CD14-positive monocyte (primary cell): Measurements from ENCODE around the gene ANKRD29. TPM values are rescaled to one million over a fixed set of nuclear protein-coding genes. Genes with fewer than 3 reads are reported as not detected.

Experiments
- DNase-seq, 3 donors: peaks; one replicate each; pipeline ENCODE4 v3.0.0-alpha.2; 2011 to 2022
- H2AFZ ChIP-seq: 2 replicates; pipeline ENCODE4 v1.6.0; 2012; ENCODE audit warnings: mild to moderate bottlenecking, low read depth, low read length, inconsistent platforms; ENCODE audit not compliant: insufficient read depth, poor library complexity, severe bottlenecking
- H3K27ac ChIP-seq, 2 donors: 1 replicate in 1 of 2; 2 replicates in 1 of 2; pipeline ENCODE4 v1.5.1; 2012 to 2013; ENCODE audit warnings: low read length in 2 of 2, control low read depth in 1 of 2, inconsistent platforms in 1 of 2, low read depth in 1 of 2, mild to moderate bottlenecking in 1 of 2
- H3K27me3 ChIP-seq, 2 donors: one replicate each; pipeline versions ENCODE4 v1.6.0 to v1.6.1; 2011 to 2013; ENCODE audit warnings: low read length in 2 of 2; ENCODE audit not compliant: control insufficient read depth in 2 of 2, insufficient read depth in 2 of 2
- H3K36me3 ChIP-seq, 2 donors: replicated peaks in 1 of 2; 1 replicate in 1 of 2; 2 replicates in 1 of 2; pipeline versions ENCODE4 v1.5.1 to v1.6.1; 2012 to 2013; ENCODE audit warnings: low read length in 2 of 2, control low read depth in 1 of 2, inconsistent platforms in 1 of 2, mild to moderate bottlenecking in 1 of 2; ENCODE audit not compliant: insufficient read depth in 2 of 2, control insufficient read depth in 1 of 2
- H3K4me1 ChIP-seq, 2 donors: 1 replicate in 1 of 2; 2 replicates in 1 of 2; pipeline versions ENCODE4 v1.5.1 to v1.6.1; 2012 to 2013; ENCODE audit warnings: low read length in 2 of 2, control low read depth in 1 of 2, inconsistent platforms in 1 of 2, mild to moderate bottlenecking in 1 of 2, moderate library complexity in 1 of 2; ENCODE audit not compliant: insufficient read depth in 2 of 2, control insufficient read depth in 1 of 2
- H3K4me2 ChIP-seq: replicated peaks from 2 replicates; pipeline ENCODE3; 2012; ENCODE audit warnings: low read length, moderate library complexity, mild to moderate bottlenecking; ENCODE audit not compliant: poor library complexity, severe bottlenecking; ENCODE audit errors: extremely low read depth
- H3K4me3 ChIP-seq, 3 experiments: fragments of 200-600 bp in 1 of 3; sonication (generic) in 1 of 3; replicated peaks in 1 of 3; 1 replicate in 2 of 3; 2 replicates in 1 of 3; pipeline ENCODE4 v1.5.1; 2011 to 2013; ENCODE audit warnings: low read length in 3 of 3, mild to moderate bottlenecking in 3 of 3, control low read depth in 2 of 3, low read depth in 2 of 3, inconsistent platforms in 1 of 3, moderate library complexity in 1 of 3
- H3K79me2 ChIP-seq: 2 replicates; pipeline ENCODE4 v1.6.0; 2012; ENCODE audit warnings: mild to moderate bottlenecking, control low read depth, inconsistent platforms, low read length, moderate library complexity; ENCODE audit not compliant: insufficient read depth
- H3K9ac ChIP-seq: 2 replicates; pipeline ENCODE4 v1.6.0; 2017; ENCODE audit warnings: low read length, mild to moderate bottlenecking; ENCODE audit not compliant: insufficient read depth, poor library complexity, severe bottlenecking
- H3K9me3 ChIP-seq, 2 donors: replicated peaks in 1 of 2; 1 replicate in 1 of 2; 2 replicates in 1 of 2; pipeline versions ENCODE4 v1.5.1 to v1.6.1; 2012 to 2013; ENCODE audit warnings: low read length in 2 of 2, control low read depth in 1 of 2; ENCODE audit not compliant: control insufficient read depth in 1 of 2, insufficient read depth in 1 of 2
- H4K20me1 ChIP-seq: 2 replicates; pipeline ENCODE4 v1.6.0; 2012; ENCODE audit warnings: mild to moderate bottlenecking, low read length, control low read depth, moderate library complexity; ENCODE audit not compliant: insufficient read depth
- H3K27ac Mint-ChIP-seq, 7 donors: one replicate each; pipeline ENCODE4 v1.8.0; 2020; ENCODE audit warnings: mild to moderate bottlenecking in 7 of 7, mixed read lengths in 7 of 7, moderate library complexity in 6 of 7, inconsistent platforms in 2 of 7
- H3K27me3 Mint-ChIP-seq, 3 donors: one replicate each; pipeline ENCODE4 v1.8.0; 2021 to 2022; ENCODE audit warnings: low read depth in 3 of 3, mild to moderate bottlenecking in 3 of 3, mixed read lengths in 3 of 3, moderate library complexity in 3 of 3, inconsistent platforms in 1 of 3
- H3K36me3 Mint-ChIP-seq, 2 donors: one replicate each; pipeline ENCODE4 v1.8.0; 2020; ENCODE audit warnings: mixed read lengths in 2 of 2, inconsistent platforms in 1 of 2, mild to moderate bottlenecking in 1 of 2
- H3K4me1 Mint-ChIP-seq: one replicate; pipeline ENCODE4 v1.8.0; 2020; ENCODE audit warnings: mild to moderate bottlenecking, mixed read lengths
- H3K4me3 Mint-ChIP-seq, 2 donors: one replicate each; pipeline ENCODE4 v1.8.0; 2020; ENCODE audit warnings: mild to moderate bottlenecking in 2 of 2, mixed read lengths in 2 of 2, moderate library complexity in 1 of 2
- H3K9me3 Mint-ChIP-seq, 7 donors: one replicate each; pipeline ENCODE4 v1.8.0; 2020 to 2022; ENCODE audit warnings: mixed read lengths in 7 of 7, mild to moderate bottlenecking in 6 of 7, moderate library complexity in 6 of 7, inconsistent platforms in 2 of 7
- CTCF ChIP-seq: fragments of 200-600 bp; IDR thresholded peaks from one replicate; pipeline ENCODE4 v1.8.0; 2022; ENCODE audit warnings: antibody characterized with exemption, mild to moderate bottlenecking
- WGBS: methylation state at CpG from one replicate; pipeline ENCODE4 v1.1.5; 2013; ENCODE audit warnings: missing lambda C conversion rate; ENCODE audit not compliant: insufficient coverage; 5-methylcytosine and 5-hydroxymethylcytosine counted together
- intact Hi-C, 2 donors: fragments of 100-400 bp; cut with micrococcal nuclease; formaldehyde crosslinking; loops; one replicate each; pipeline versions ENCODE4 v1.15.0 to v1.15.1; 2023
- polyA plus RNA-seq, 3 donors: library from polyadenylated mRNA; depleted of rRNA in 1 of 3; unstranded in 2 of 3; stranded (reverse) in 1 of 3; fragments of 300-500 nt in 2 of 3; fragments of >200 nt in 1 of 3; fragmentation: Illumina TruSeq in 2 of 3; gene quantifications; 1 replicate in 2 of 3; 2 replicates in 1 of 3; pipeline ENCODE4 v1.2.3, GENCODE V29; 2012 to 2021

ANKRD29 gene
- polyA plus RNA-seq, 3 donors: 0.03 to 0.11 TPM; not detected in 1

DNA sequence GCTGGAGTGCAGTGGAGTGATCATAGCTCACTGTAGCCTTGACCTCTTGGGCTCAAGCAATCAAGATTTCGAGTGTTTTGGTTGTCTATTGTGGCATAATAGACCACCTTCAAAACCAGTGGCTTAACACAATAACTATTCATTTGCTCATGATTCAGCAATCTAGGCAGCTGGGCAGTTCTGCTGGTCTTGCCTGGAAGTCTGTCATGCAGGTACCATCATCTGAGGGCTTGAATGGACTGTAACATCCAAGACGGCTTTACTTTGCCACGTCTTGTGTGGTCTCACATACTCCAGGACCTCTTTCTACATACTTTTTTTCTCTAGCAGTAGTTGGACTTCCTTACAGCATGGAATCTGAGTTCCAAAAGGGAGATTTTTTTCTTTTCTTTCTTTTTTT lies 13.2 kb upstream of the ANKRD29 start:
- H3K36me3 Mint-ChIP-seq: no peaks in the 10 kb centered on the region
- Histone ChIP-seq H3K79me2 (no peaks in the 10 kb centered on the region), H4K20me1 (no peaks in the 10 kb centered on the region), H3K9ac (no peak overlapping the region), H3K36me3 (no peaks in the 10 kb centered on the region), H3K27ac (no peak overlapping the region), H3K27me3 (peaks cover 2 to 9% of the 10 kb centered on the region in 2 donors), H3K4me3 (no peak overlapping the region), H3K4me2 (no peak overlapping the region), H3K9me3 (no peaks in the 10 kb centered on the region), H3K4me1 (no peaks in the 10 kb centered on the region), H2AFZ (no peak overlapping the region)
- DNase-seq: no peak
- intact Hi-C loops: no loop called here
- no peak for TF ChIP-seq CTCF
- H3K27me3 Mint-ChIP-seq: peaks cover 15 to 22% (median 20%) of the 10 kb centered on the region in 3 donors
- H3K9me3 Mint-ChIP-seq: peaks cover 0 to 1% (median 0%) of the 10 kb centered on the region in 7 donors
- H3K4me1 Mint-ChIP-seq: no peaks in the 10 kb centered on the region
- H3K4me3 Mint-ChIP-seq: no peak overlapping the region
- H3K27ac Mint-ChIP-seq: no peak overlapping the region
- 100% methylated on average over 2 of the region's 3 CpGs for WGBS

DNA sequence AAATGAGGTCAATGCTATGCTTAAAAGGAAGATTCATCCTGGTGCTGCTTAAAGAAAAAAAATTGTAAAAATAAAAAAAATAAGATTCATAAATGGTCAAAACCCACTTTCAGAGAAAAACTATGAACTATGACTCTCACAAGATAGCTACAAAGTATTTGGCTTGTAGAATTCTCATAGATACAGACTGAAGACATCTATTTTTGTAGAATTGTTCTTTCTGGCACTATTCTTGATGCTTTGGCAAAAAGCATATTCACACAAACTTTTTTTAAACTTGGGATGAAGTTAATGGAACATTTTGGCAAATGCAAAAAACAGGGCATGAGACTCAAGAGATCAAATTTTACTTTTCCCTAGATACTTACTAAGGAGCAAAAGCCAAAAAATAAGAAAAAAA lies 12.5 kb upstream of the ANKRD29 start:
- H3K4me3 Mint-ChIP-seq: no peak overlapping the region
- H4K20me1 ChIP-seq: no peaks in the 10 kb centered on the region
- peaks cover 15 to 21% (median 20%) of the 10 kb centered on the region in 3 donors for H3K27me3 Mint-ChIP-seq
- no peak for TF ChIP-seq CTCF
- H3K79me2 ChIP-seq: no peaks in the 10 kb centered on the region
- H3K4me1 Mint-ChIP-seq: no peaks in the 10 kb centered on the region
- no peak overlapping the region for H3K4me2 ChIP-seq
- no peak overlapping the region for H3K27ac Mint-ChIP-seq
- DNase-seq: no peak
- H3K27ac ChIP-seq: no peak overlapping the region
- H3K9me3 Mint-ChIP-seq: peaks cover 0 to 1% (median 0%) of the 10 kb centered on the region in 7 donors
- intact Hi-C loops: no loop called here
- no peak overlapping the region for H3K9ac ChIP-seq
- H3K36me3 Mint-ChIP-seq: no peaks in the 10 kb centered on the region
- no peaks in the 10 kb centered on the region for H3K9me3 ChIP-seq
- peaks cover 2 to 9% of the 10 kb centered on the region in 2 donors for H3K27me3 ChIP-seq
- no peaks in the 10 kb centered on the region for H3K36me3 ChIP-seq
- H3K4me1 ChIP-seq: no peaks in the 10 kb centered on the region
- H2AFZ ChIP-seq: no peak overlapping the region
- no peak overlapping the region for H3K4me3 ChIP-seq
